OCI-M2 (cell line): Measurements from ENCODE around the gene CBFA2T2.
"Not testable (repeated sequence)": the region's sequence is repeated elsewhere in the genome, so short reads cannot be mapped to it uniquely, and the experiment has no call there.

Experiments used
- DNase-seq: peaks from one replicate; lab custom pipeline; 2025; ENCODE audit not compliant: unreplicated experiment; lab: John Stamatoyannopoulos, UW

The CBFA2T2 gene

GRCh38 chr20:33470457-33470856 is 19.4 kb upstream of the CBFA2T2 start:
- DNase-seq, result no peak

- no peak for DNase-seq
Observed at GRCh38 chr20:33470866-33471265, 19.0 kb upstream of the CBFA2T2 start.

- no peak for DNase-seq
Observed at GRCh38 chr20:33472868-33473435, 16.9 kb upstream of the CBFA2T2 start.

GRCh38 chr20:33474097-33474873 is 15.6 kb upstream of the CBFA2T2 start:
- DNase-seq, result no peak

GRCh38 chr20:33474963-33475362 is 14.9 kb upstream of the CBFA2T2 start:
- no peak for DNase-seq

GRCh38 chr20:33475381-33476152 is 14.3 kb upstream of the CBFA2T2 start:
- DNase-seq, result no peak

GRCh38 chr20:33477386-33478234 is 12.3 kb upstream of the CBFA2T2 start:
- DNase-seq, result no peak

GRCh38 chr20:33480048-33480447 is 9.8 kb upstream of the CBFA2T2 start:
- DNase-seq, result no peak

GRCh38 chr20:33481431-33481941 is 8.4 kb upstream of the CBFA2T2 start:
- no peak for DNase-seq

GRCh38 chr20:33482581-33482980 is 7.3 kb upstream of the CBFA2T2 start:
- no peak for DNase-seq

- DNase-seq, result not testable (repeated sequence)
Observed at GRCh38 chr20:33483186-33483585, 6.7 kb upstream of the CBFA2T2 start.

GRCh38 chr20:33488201-33488600 is 1.7 kb upstream of the CBFA2T2 start:
- no peak for DNase-seq

GRCh38 chr20:33488661-33489494 is 1.0 kb upstream of the CBFA2T2 start:
- DNase-seq, result not testable (repeated sequence)

- peak; percentile 80 for DNase-seq
Observed at GRCh38 chr20:33489495-33490022, 337 bp upstream of the CBFA2T2 start.

- DNase-seq, result no peak
Observed at GRCh38 chr20:33490934-33491656, 1.2 kb downstream of the CBFA2T2 start.

GRCh38 chr20:33493076-33493766 is 3.3 kb downstream of the CBFA2T2 start:
- no peak for DNase-seq

- not testable (repeated sequence) for DNase-seq
Observed at GRCh38 chr20:33496776-33497175, 6.9 kb downstream of the CBFA2T2 start.

- no peak for DNase-seq
Observed at GRCh38 chr20:33499355-33499754, 9.5 kb downstream of the CBFA2T2 start.
